HuH-7 (cell line): ENCODE data around the gene DCUN1D4.

Experiments
- DNase-seq: peaks from one replicate; pipeline ENCODE4 v3.0.0; 2011; ENCODE audit warnings: low spot score

The DCUN1D4 gene

GRCh38 chr4:51842554-51843308 lies at the start of gene DCUN1D4:
Gene DCUN1D4 (plus strand): TSS chr4:51843153. CDS start chr4:51843243, 90 bp downstream.
- DNase-seq = peak; percentile 100

GRCh38 chr4:51820443-51821234 lies 22.3 kb upstream of the DCUN1D4 start:
- no peak for DNase-seq

GRCh38 chr4:51825341-51825740 lies 17.6 kb upstream of the DCUN1D4 start:
- DNase-seq = no peak

GRCh38 chr4:51830156-51830720 lies 12.7 kb upstream of the DCUN1D4 start:
- no peak for DNase-seq

- DNase-seq = peak; percentile 74
Observed at GRCh38 chr4:51831133-51831532, 11.8 kb upstream of the DCUN1D4 start.

- no peak for DNase-seq
Observed at GRCh38 chr4:51833236-51833635, 9.7 kb upstream of the DCUN1D4 start.

GRCh38 chr4:51835079-51835478 lies 7.9 kb upstream of the DCUN1D4 start:
- no peak for DNase-seq

GRCh38 chr4:51835855-51836254 lies 7.1 kb upstream of the DCUN1D4 start:
- no peak for DNase-seq

GRCh38 chr4:51836549-51836948 lies 6.4 kb upstream of the DCUN1D4 start:
- DNase-seq = no peak

- no peak for DNase-seq
Observed at GRCh38 chr4:51840781-51841180, 2.2 kb upstream of the DCUN1D4 start.

- DNase-seq = no peak
Observed at GRCh38 chr4:51842167-51842553, 793 bp upstream of the DCUN1D4 start.

GRCh38 chr4:51843309-51844152 lies 578 bp downstream of the DCUN1D4 start:
- DNase-seq = peak; percentile 90

GRCh38 chr4:51844153-51845054 lies 1.5 kb downstream of the DCUN1D4 start:
- peak; percentile 99 for DNase-seq

GRCh38 chr4:51845055-51845426 lies 2.1 kb downstream of the DCUN1D4 start:
- DNase-seq = no peak

GRCh38 chr4:51845711-51846110 lies 2.8 kb downstream of the DCUN1D4 start:
- no peak for DNase-seq

GRCh38 chr4:51849430-51849829 lies 6.5 kb downstream of the DCUN1D4 start:
- DNase-seq = no peak

- no peak for DNase-seq
Observed at GRCh38 chr4:51850294-51850693, 7.3 kb downstream of the DCUN1D4 start.

GRCh38 chr4:51851090-51851936 lies 8.4 kb downstream of the DCUN1D4 start:
- no peak for DNase-seq

- no peak for DNase-seq
Observed at GRCh38 chr4:51851937-51852290, 9.0 kb downstream of the DCUN1D4 start.

- peak; percentile 96 for DNase-seq
Observed at GRCh38 chr4:51853027-51853682, 10.2 kb downstream of the DCUN1D4 start.
